NB4 (cell line): ENCODE results near the gene MOXD1.

Experiments
- DNase-seq: peaks from one replicate; pipeline ENCODE4 v3.0.0; 2010; ENCODE audit warnings: low read depth
- H3K4me3 ChIP-seq: one replicate; pipeline ENCODE4 v1.5.1; 2011; ENCODE audit warnings: mild to moderate bottlenecking, low read depth, low read length, moderate library complexity
- MYC ChIP-seq: IDR thresholded peaks from 2 replicates; pipeline ENCODE4 v1.6.1; 2011; ENCODE audit warnings: low read depth, low read length
- POLR2A ChIP-seq: IDR thresholded peaks from 2 replicates; pipeline ENCODE4 v1.6.1; 2011; ENCODE audit warnings: mild to moderate bottlenecking; ENCODE audit not compliant: insufficient read length; ENCODE audit errors: extremely low read depth
- TF ChIP-seq, protein P1 (sequence below): IDR thresholded peaks from one replicate; pipeline ENCODE4 v1.5.1; 2012; ENCODE audit warnings: low read depth, low read length
- TF ChIP-seq, protein P2 (sequence below): IDR thresholded peaks from 2 replicates; pipeline ENCODE4 v1.6.1; 2011; ENCODE audit warnings: low read depth, low read length

The MOXD1 gene

DNA sequence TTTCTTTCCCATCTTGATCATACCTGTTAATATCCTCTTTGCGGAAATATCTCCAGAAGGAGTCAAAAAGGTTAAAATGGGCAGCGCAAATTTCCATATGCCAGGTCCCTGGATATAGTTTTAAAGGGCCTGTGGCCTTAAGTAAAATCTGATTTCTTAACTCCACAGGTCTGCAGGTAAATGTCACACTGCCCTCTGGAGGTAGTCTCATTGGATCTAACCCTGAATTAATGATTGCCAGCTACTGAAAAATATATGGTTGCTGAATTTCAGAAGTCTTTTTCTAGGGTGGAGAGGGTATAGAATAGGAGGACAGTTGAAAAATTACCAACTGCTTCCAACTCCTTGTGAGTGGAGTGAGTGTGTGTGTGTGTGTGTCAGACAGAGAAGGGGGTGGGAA lies 8.5 kb downstream of the MOXD1 start:
- H3K4me3 ChIP-seq: no peak overlapping the region
- TF ChIP-seq, protein P1, sequence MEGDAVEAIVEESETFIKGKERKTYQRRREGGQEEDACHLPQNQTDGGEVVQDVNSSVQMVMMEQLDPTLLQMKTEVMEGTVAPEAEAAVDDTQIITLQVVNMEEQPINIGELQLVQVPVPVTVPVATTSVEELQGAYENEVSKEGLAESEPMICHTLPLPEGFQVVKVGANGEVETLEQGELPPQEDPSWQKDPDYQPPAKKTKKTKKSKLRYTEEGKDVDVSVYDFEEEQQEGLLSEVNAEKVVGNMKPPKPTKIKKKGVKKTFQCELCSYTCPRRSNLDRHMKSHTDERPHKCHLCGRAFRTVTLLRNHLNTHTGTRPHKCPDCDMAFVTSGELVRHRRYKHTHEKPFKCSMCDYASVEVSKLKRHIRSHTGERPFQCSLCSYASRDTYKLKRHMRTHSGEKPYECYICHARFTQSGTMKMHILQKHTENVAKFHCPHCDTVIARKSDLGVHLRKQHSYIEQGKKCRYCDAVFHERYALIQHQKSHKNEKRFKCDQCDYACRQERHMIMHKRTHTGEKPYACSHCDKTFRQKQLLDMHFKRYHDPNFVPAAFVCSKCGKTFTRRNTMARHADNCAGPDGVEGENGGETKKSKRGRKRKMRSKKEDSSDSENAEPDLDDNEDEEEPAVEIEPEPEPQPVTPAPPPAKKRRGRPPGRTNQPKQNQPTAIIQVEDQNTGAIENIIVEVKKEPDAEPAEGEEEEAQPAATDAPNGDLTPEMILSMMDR: no peak
- no peak for TF ChIP-seq MYC
- TF ChIP-seq, protein P2, sequence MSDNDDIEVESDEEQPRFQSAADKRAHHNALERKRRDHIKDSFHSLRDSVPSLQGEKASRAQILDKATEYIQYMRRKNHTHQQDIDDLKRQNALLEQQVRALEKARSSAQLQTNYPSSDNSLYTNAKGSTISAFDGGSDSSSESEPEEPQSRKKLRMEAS: no peak
- TF ChIP-seq POLR2A: no peak
- DNase-seq: no peak

DNA sequence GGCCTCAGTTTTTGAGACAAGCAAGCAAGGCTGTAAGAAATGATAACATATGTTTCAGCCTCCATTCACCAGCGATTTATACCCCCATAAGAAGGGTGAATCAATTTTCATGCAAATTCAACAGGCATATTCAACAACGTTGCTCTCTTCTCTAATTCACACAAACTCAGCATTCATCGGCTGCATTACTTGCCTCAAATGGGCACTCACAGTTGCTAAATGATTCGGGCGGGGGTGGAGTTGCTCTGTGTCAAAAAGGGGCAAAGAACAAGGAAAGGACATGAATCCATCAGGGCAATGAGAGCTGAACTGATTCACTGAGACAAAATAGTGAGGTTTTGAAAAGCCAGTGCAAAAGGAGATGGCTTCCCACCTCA lies 9.0 kb downstream of the MOXD1 start:
- TF ChIP-seq, protein P1: no peak
- TF ChIP-seq POLR2A (no peak), MYC (no peak)
- TF ChIP-seq, protein P2: no peak
- no peak overlapping the region for H3K4me3 ChIP-seq
- no peak for DNase-seq

DNA sequence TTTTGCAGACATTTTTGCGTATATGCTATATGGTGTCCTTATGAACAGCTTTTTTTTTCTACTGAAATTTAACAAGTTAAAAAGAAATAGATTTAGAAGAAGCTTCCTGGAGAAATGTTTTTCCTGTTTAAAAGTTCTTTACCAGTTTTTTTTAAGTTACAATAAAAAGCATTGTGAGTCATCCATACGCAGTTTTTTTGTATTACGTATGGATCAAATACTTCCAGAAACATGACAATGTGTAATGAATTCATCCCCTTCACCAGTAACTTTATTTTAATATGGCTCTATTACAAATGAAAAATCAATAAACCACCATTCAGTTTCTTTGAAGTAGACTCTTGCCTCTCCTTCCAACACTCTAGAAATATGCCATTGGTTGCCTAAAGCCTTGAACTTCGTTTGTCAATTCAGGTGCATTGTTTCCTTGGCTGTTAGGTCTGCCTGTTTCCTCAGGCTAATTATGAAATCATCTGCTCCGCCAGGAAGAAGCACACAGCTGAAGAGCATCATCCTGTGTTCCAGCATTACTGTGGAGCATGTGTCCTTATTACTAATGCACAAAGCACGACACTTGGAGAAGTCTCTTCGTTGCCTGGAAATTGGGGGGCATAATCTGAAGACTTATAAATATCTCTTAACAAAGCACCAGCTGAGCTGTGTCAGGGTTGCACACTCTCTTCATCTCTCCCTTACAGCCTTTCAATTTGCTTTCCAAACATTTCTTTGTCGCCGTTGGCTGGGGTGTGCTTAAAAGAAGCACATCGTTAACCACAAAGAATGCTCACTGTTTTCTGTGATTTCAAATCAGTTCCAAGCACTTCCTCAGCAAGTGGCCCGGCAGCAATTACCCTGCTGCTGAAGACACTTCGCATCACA lies 9.6 kb downstream of the MOXD1 start:
- no peak for DNase-seq
- H3K4me3 ChIP-seq: no peak overlapping the region
- TF ChIP-seq, protein P2: no peak
- TF ChIP-seq, protein P1: no peak
- TF ChIP-seq MYC (no peak), POLR2A (no peak)

DNA sequence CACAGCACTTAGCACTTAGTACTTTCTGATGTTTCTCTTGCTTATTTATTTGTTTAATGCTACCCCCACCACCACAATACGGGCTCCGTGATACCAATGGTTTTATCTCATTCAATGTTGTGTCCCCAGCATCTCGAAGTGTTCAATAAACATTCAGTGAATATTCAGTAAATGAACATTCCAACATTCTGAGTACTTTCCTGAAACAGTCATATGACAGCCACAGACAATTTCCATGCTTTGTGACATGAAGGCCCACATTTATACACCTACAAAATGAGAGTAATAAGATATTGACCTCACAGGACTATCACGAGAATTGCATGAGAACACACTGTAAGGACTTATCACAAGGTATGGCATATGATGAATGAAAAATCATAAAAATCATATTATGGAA lies 10.8 kb downstream of the MOXD1 start:
- H3K4me3 ChIP-seq: no peak overlapping the region
- TF ChIP-seq MYC: no peak
- no peak for TF ChIP-seq POLR2A
- TF ChIP-seq, protein P1: no peak
- TF ChIP-seq, protein P2: no peak
- DNase-seq: no peak

DNA sequence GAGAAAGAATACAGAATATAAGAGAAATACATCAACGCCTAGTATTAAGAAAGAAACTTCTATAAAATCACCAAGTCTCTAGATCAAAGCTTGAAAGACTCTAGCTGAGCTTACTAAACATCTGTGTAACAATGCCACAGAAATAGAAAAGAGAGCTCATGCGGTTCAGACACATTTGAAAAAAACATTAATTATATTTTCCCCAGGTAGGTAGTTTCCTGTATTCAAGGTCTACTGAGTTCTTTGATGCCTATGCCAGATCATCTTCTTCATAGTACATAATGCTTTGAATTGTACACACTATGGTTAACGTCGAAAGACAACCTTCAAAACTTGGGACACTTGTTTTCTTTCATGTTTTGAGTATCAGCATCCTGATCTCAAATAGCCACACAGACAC lies 11.3 kb downstream of the MOXD1 start:
- no peak for DNase-seq
- H3K4me3 ChIP-seq: no peak overlapping the region
- no peak for TF ChIP-seq POLR2A
- TF ChIP-seq, protein P2: no peak
- no peak for TF ChIP-seq MYC
- TF ChIP-seq, protein P1: no peak
